HCT116 (cell line): ENCODE results near the gene RBCK1. TPM values are rescaled to one million over a fixed set of nuclear protein-coding genes. Genes with fewer than 3 reads are reported as not detected.

Experiments
- ATAC-seq: fragments of 200-7000 bp; cut with Tn5 transposase; 2 replicates; pipeline ENCODE4 v1.9.1; 2020; ENCODE audit warnings: mild to moderate bottlenecking, moderate library complexity
- BruUV-seq: library from RNA; stranded (reverse); fragments of 400-500 nt; replicated peaks from 2 replicates; lab custom pipeline; 2021; lab: Mats Ljungman, UMichigan
- CTCF ChIA-PET: fragments of 300-600 bp; sonication (Branson Sonifier 250); formaldehyde crosslinking; loops from one replicate; lab custom pipeline; 2021; ENCODE audit warnings: antibody characterized with exemption; lab: Charles Lee
- POLR2A ChIA-PET: fragments of 300-600, 350-600 bp; sonication (Branson Sonifier 250); formaldehyde crosslinking; loops from one replicate; lab custom pipeline; 2021; ENCODE audit warnings: antibody characterized with exemption; lab: Charles Lee
- RAD21 ChIA-PET, 2 experiments: fragments of 300-600 bp; sonication (Branson Sonifier 250); formaldehyde crosslinking; loops; one replicate each; lab custom pipeline; 2023; ENCODE audit warnings: low total read pairs in 2 of 2; ENCODE audit not compliant: uncharacterized antibody in 2 of 2, unreplicated experiment in 2 of 2, low non-redundant PET in 1 of 2; lab: Charles Lee
- DNase-seq: peaks from one replicate; pipeline ENCODE4 v3.0.0-alpha.2; 2010; ENCODE audit warnings: low read depth, low spot score
- H2AFZ ChIP-seq: fragments of 200-600 bp; shearing (Covaris generic), sonication (generic); 2 replicates; pipeline ENCODE4 v1.6.1; 2017; ENCODE audit warnings: low read depth, mixed run types, mixed read lengths, antibody characterized with exemption, low read length; ENCODE audit not compliant: poor library complexity, severe bottlenecking
- H3K27ac ChIP-seq: 2 replicates; pipeline ENCODE4 v1.5.1; 2012; ENCODE audit warnings: low read depth, low read length
- H3K27me3 ChIP-seq: fragments of 200-600 bp; sonication (generic); 2 replicates; pipeline ENCODE4 v1.6.1; 2016; ENCODE audit warnings: mixed run types, low read length, mixed read lengths; ENCODE audit not compliant: insufficient read depth
- H3K36me3 ChIP-seq, 2 experiments: fragments of 200-500 bp in 1 of 2; fragments of 200-600 bp in 1 of 2; sonication (Bioruptor generic) in 1 of 2; sonication (generic) in 1 of 2; 2 replicates each; pipeline versions ENCODE4 v1.5.1 to v1.6.1; 2014 to 2016; ENCODE audit warnings: low read length in 2 of 2, inconsistent platforms in 1 of 2, mixed read lengths in 1 of 2, mixed run types in 1 of 2; ENCODE audit not compliant: insufficient read depth in 2 of 2, control insufficient read depth in 1 of 2
- H3K4me1 ChIP-seq, 2 experiments: fragments of 200-600 bp in 1 of 2; sonication (generic) in 1 of 2; 2 replicates each; pipeline versions ENCODE4 v1.5.1 to v1.6.1; 2012 to 2017; ENCODE audit warnings: low read length in 2 of 2, inconsistent platforms in 1 of 2, mild to moderate bottlenecking in 1 of 2, mixed read lengths in 1 of 2, mixed run types in 1 of 2, moderate library complexity in 1 of 2; ENCODE audit not compliant: insufficient read depth in 2 of 2, control insufficient read depth in 1 of 2
- H3K4me2 ChIP-seq: fragments of 200-600 bp; sonication (generic); 2 replicates; pipeline ENCODE4 v1.6.1; 2017; ENCODE audit warnings: mixed run types, low read length, mixed read lengths
- H3K4me3 ChIP-seq, 2 experiments: fragments of 200-600 bp in 1 of 2; sonication (generic) in 1 of 2; replicated peaks in 1 of 2; 2 replicates each; pipeline ENCODE4 v1.5.1; 2011 to 2016; ENCODE audit warnings: low read length in 2 of 2, control low read depth in 1 of 2, low read depth in 1 of 2, mild to moderate bottlenecking in 1 of 2, mixed read lengths in 1 of 2, mixed run types in 1 of 2
- H3K79me2 ChIP-seq: fragments of 200-600 bp; sonication (generic); 2 replicates; pipeline ENCODE4 v1.6.1; 2017; ENCODE audit warnings: mild to moderate bottlenecking, mixed run types, low read length, moderate library complexity, mixed read lengths; ENCODE audit not compliant: insufficient read depth
- H3K9ac ChIP-seq: fragments of 200-600 bp; sonication (generic); 2 replicates; pipeline ENCODE4 v1.6.1; 2016; ENCODE audit warnings: low read length, mixed read lengths
- H3K9me2 ChIP-seq: fragments of 200-600 bp; sonication (generic), shearing (Covaris generic); 2 replicates; pipeline ENCODE4 v1.6.1; 2017; ENCODE audit warnings: mixed run types, mild to moderate bottlenecking, moderate library complexity; ENCODE audit not compliant: insufficient read depth
- H3K9me3 ChIP-seq, 2 experiments: fragments of 200-500 bp in 1 of 2; fragments of 200-600 bp in 1 of 2; sonication (Bioruptor generic) in 1 of 2; sonication (generic) in 1 of 2; 2 replicates each; pipeline ENCODE4 v1.6.1; 2014 to 2017; ENCODE audit warnings: low read length in 2 of 2, mixed read lengths in 2 of 2, inconsistent platforms in 1 of 2, low read depth in 1 of 2, mild to moderate bottlenecking in 1 of 2, mixed run types in 1 of 2, moderate library complexity in 1 of 2; ENCODE audit not compliant: control insufficient read depth in 1 of 2, insufficient read depth in 1 of 2
- H4K20me1 ChIP-seq: fragments of 200-600 bp; sonication (generic), shearing (Covaris generic); 2 replicates; pipeline ENCODE4 v1.6.1; 2017; ENCODE audit warnings: mixed run types, mild to moderate bottlenecking, moderate library complexity; ENCODE audit not compliant: insufficient read depth
- ATF3 ChIP-seq: IDR thresholded peaks from 2 replicates; pipeline ENCODE4 v1.6.1; 2012
- CBX3 ChIP-seq: IDR thresholded peaks from 2 replicates; pipeline ENCODE4 v1.6.1; 2012; ENCODE audit warnings: low read depth
- CEBPB ChIP-seq: IDR thresholded peaks from 2 replicates; pipeline ENCODE4 v1.6.1; 2012; ENCODE audit warnings: low read depth
- CTCF ChIP-seq, 3 experiments: fragments of 200-600 bp in 1 of 3; sonication (generic) in 1 of 3; IDR thresholded peaks in 2 of 3; conservative IDR thresholded peaks in 1 of 3; 2 replicates each; pipeline ENCODE4 v1.5.1; 2012 to 2017; ENCODE audit warnings: low read depth in 2 of 3, low read length in 2 of 3, antibody characterized with exemption in 1 of 3, borderline replicate concordance in 1 of 3, control low read depth in 1 of 3, mild to moderate bottlenecking in 1 of 3, mixed read lengths in 1 of 3, mixed run types in 1 of 3, moderate library complexity in 1 of 3; ENCODE audit not compliant: insufficient read depth in 1 of 3
- ELF1 ChIP-seq: IDR thresholded peaks from 2 replicates; pipeline ENCODE4 v1.6.1; 2012; ENCODE audit warnings: low read depth, borderline replicate concordance
- EZH2phosphoT487 ChIP-seq: fragments of 200-600 bp; IDR thresholded peaks from 2 replicates; pipeline ENCODE4 v1.6.1; 2018; ENCODE audit warnings: antibody characterized with exemption, borderline replicate concordance
- FOSL1 ChIP-seq: IDR thresholded peaks from 2 replicates; pipeline ENCODE4 v1.6.1; 2012; ENCODE audit warnings: low read depth
- JUND ChIP-seq: IDR thresholded peaks from 2 replicates; pipeline ENCODE4 v1.6.1; 2012
- POLR2A ChIP-seq: IDR thresholded peaks from 2 replicates; pipeline ENCODE4 v1.7.0; 2011; ENCODE audit warnings: borderline replicate concordance; ENCODE audit not compliant: insufficient read depth, insufficient read length; ENCODE audit errors: extremely low read depth
- REST ChIP-seq: IDR thresholded peaks from 2 replicates; pipeline ENCODE4 v1.6.1; 2012; ENCODE audit warnings: low read depth
- SIN3A ChIP-seq: IDR thresholded peaks from 2 replicates; pipeline ENCODE4 v1.6.1; 2012; ENCODE audit warnings: low read depth
- SP1 ChIP-seq: IDR thresholded peaks from 2 replicates; pipeline ENCODE4 v1.6.1; 2012; ENCODE audit warnings: low read depth
- YY1 ChIP-seq: IDR thresholded peaks from 2 replicates; pipeline ENCODE4 v1.6.1; 2011; ENCODE audit warnings: low read length, low read depth, moderate library complexity, mild to moderate bottlenecking; ENCODE audit not compliant: insufficient replicate concordance; ENCODE audit errors: extremely low read depth
- ZFX ChIP-seq: fragments of 450-650 bp; IDR thresholded peaks from 2 replicates; pipeline ENCODE4 v1.6.1; 2017
- ZNF274 ChIP-seq: fragments of 200-500 bp; sonication (Bioruptor generic); IDR thresholded peaks from 2 replicates; pipeline ENCODE4 v1.6.1; 2014; ENCODE audit warnings: mild to moderate bottlenecking, low read depth, low read length, inconsistent platforms
- intact Hi-C: fragments of 100-400 bp; cut with micrococcal nuclease; formaldehyde crosslinking; loops from 2 replicates; pipeline ENCODE4 v1.10.0; 2022
- total RNA-seq: library from RNA; stranded (reverse); gene quantifications from one replicate; pipeline ENCODE4 v1.2.1, GENCODE V29; 2021; ENCODE audit not compliant: unreplicated experiment

RBCK1 gene
- total RNA-seq, 1 experiment from 2014 or later: 180 TPM

GRCh38 chr20:430091-430999 lies 22.2 kb downstream of the RBCK1 start:
- ChIA-PET POLR2A (interaction anchor here (0.6 to 2.3 kb wide), 2 partner anchors 23 to 200 kb away, joined by 3 to 7 read pairs; partner anchors contain the start of gene RBCK1), CTCF (interaction anchor here (2.5 to 2.9 kb wide), 3 partner anchors 67 to 309 kb away, joined by 21 to 29 read pairs (median 24); no protein-coding TSS in a partner anchor), RAD21 (no interaction called here)
- TF ChIP-seq SIN3A (no peak), ZFX (no peak), ATF3 (no peak), EZH2phosphoT487 (no peak), CBX3 (no peak), FOSL1 (no peak), JUND (no peak), ELF1 (no peak), CTCF (IDR thresholded peaks at IDR 0.05 in 2 of 3, conservative IDR thresholded peaks at IDR 0.05 in 1 of 3; ENCODE audit: borderline replicate concordance in 1 of 3, insufficient read depth in 1 of 3, low read depth in 2 of 3, low read length in 2 of 3) (no peak), POLR2A (no peak), SP1 (no peak), YY1 (no peak), REST (no peak), ZNF274 (no peak), CEBPB (no peak)
- no peak overlapping the region for H2AFZ ChIP-seq
- no peak overlapping the region for H3K4me3 ChIP-seq
- BruUV-seq: no TSS peak
- ATAC-seq: no peak
- no peaks in the 10 kb centered on the region for H4K20me1 ChIP-seq
- DNase-seq: no peak
- no peak overlapping the region for H3K4me2 ChIP-seq
- no peaks in the 10 kb centered on the region for H3K9me3 ChIP-seq
- peaks cover 0 to 5% of the 10 kb centered on the region in 2 experiments; a peak in 1 of 4 replicates for H3K4me1 ChIP-seq
- no peaks in the 10 kb centered on the region for H3K27me3 ChIP-seq
- H3K79me2 ChIP-seq: no peaks in the 10 kb centered on the region
- H3K9ac ChIP-seq: no peak overlapping the region
- peaks cover 2 to 16% of the 10 kb centered on the region in 2 experiments for H3K36me3 ChIP-seq
- intact Hi-C loops: loop anchor here (2.0 kb wide), 1 partner anchor 68 kb away; no protein-coding TSS in a partner anchor
- no peak overlapping the region for H3K27ac ChIP-seq
- H3K9me2 ChIP-seq: no peaks in the 10 kb centered on the region
